Measurements from ENCODE around the gene GNG2. TPM values are rescaled to one million over a fixed set of nuclear protein-coding genes. Genes with fewer than 3 reads are reported as not detected.

The GNG2 gene
- total RNA-seq, 4 donors from 2014 or later = 7.5 to 32.8 (median 14.2) TPM

GRCh38 chr14:51950007-51950406 is 89.6 kb downstream of the GNG2 start:
- H3K27ac ChIP-seq = no peak overlapping the region
- intact Hi-C loops (cut with DNase I; ENCODE audit: low total_unique reads) = no loop called here
- H3K36me3 ChIP-seq = no peaks in the 10 kb centered on the region
- H3K27me3 ChIP-seq = no peaks in the 10 kb centered on the region
- TF ChIP-seq CTCF (IDR thresholded peaks at IDR 0.05) = no peak
- TF ChIP-seq EP300 (IDR thresholded peaks at IDR 0.05; ENCODE audit: low read depth) = no peak
- no peak for TF ChIP-seq POLR2A (IDR thresholded peaks at IDR 0.05)
- no peak for TF ChIP-seq POLR2AphosphoS5 (IDR thresholded peaks at IDR 0.05)
- no peak overlapping the region for H3K4me3 ChIP-seq
- WGBS, 2 donors (ENCODE audit: low coverage in 1 of 2) = 73% methylated on average over 2 of the region's 2 CpGs; no CpG with 5 or more reads in 1 of the 2 donors
- no peak for DNase-seq
- no peaks in the 10 kb centered on the region for H3K4me1 ChIP-seq
- H3K9me3 ChIP-seq = no peaks in the 10 kb centered on the region
- in situ Hi-C loops (cut with MboI; ENCODE audit: low pct_ligation_motif_present in 1 of 4, low pct_unique_long_range_greater_than_20kb in 1 of 4, low sequenced_read_pairs in 3 of 4) = loop anchor here (25.0 kb wide), 3 partner anchors 138 to 663 kb away; partner anchors contain the start of gene FRMD6 (in 1 of the 4)

- intact Hi-C loops (cut with DNase I; ENCODE audit: low total_unique reads) = no loop called here
- no peaks in the 10 kb centered on the region for H3K36me3 ChIP-seq
- no peak overlapping the region for H3K4me3 ChIP-seq
- WGBS, 2 donors (ENCODE audit: low coverage in 1 of 2) = 33 to 36% methylated on average over 2 to 3 of the region's 3 CpGs
- in situ Hi-C loops (cut with MboI; ENCODE audit: low pct_ligation_motif_present in 1 of 4, low pct_unique_long_range_greater_than_20kb in 1 of 4, low sequenced_read_pairs in 3 of 4) = loop anchor here (25.0 kb wide), 3 partner anchors 139 to 664 kb away; partner anchors contain the start of gene FRMD6 (in 1 of the 4)
- no peaks in the 10 kb centered on the region for H3K27me3 ChIP-seq
- no peak overlapping the region for H3K27ac ChIP-seq
- TF ChIP-seq CTCF (IDR thresholded peaks at IDR 0.05) = no peak
- no peak for TF ChIP-seq EP300 (IDR thresholded peaks at IDR 0.05; ENCODE audit: low read depth)
- TF ChIP-seq POLR2AphosphoS5 (IDR thresholded peaks at IDR 0.05) = no peak
- TF ChIP-seq POLR2A (IDR thresholded peaks at IDR 0.05) = no peak
- no peak for DNase-seq
- no peaks in the 10 kb centered on the region for H3K4me1 ChIP-seq
- no peaks in the 10 kb centered on the region for H3K9me3 ChIP-seq
Measured at GRCh38 chr14:51951656-51952055, 91.2 kb downstream of the GNG2 start.

GRCh38 chr14:51954031-51954430 is 93.6 kb downstream of the GNG2 start:
- intact Hi-C loops (cut with DNase I; ENCODE audit: low total_unique reads) = no loop called here
- WGBS, 2 donors (ENCODE audit: low coverage in 1 of 2) = 83 to 100% methylated on average over 2 of the region's 2 CpGs
- in situ Hi-C loops (cut with MboI; ENCODE audit: low pct_ligation_motif_present in 1 of 4, low pct_unique_long_range_greater_than_20kb in 1 of 4, low sequenced_read_pairs in 3 of 4) = loop anchor here (25.0 kb wide), 3 partner anchors 142 to 667 kb away; partner anchors contain the start of gene FRMD6 (in 1 of the 4)

GRCh38 chr14:51954657-51955056 is 94.2 kb downstream of the GNG2 start:
- Histone ChIP-seq H3K27me3 (no peaks in the 10 kb centered on the region), H3K36me3 (no peaks in the 10 kb centered on the region), H3K4me1 (no peaks in the 10 kb centered on the region), H3K27ac (no peak overlapping the region), H3K9me3 (peaks cover 0 to 5% of the 10 kb centered on the region in 2 donors), H3K4me3 (no peak overlapping the region)
- TF ChIP-seq CTCF (IDR thresholded peaks at IDR 0.05) (no peak), POLR2AphosphoS5 (IDR thresholded peaks at IDR 0.05) (no peak), POLR2A (IDR thresholded peaks at IDR 0.05) (no peak), EP300 (IDR thresholded peaks at IDR 0.05; ENCODE audit: low read depth) (no peak)
- DNase-seq = no peak
- 100% methylated on average over 1 to 3 of the region's 3 CpGs for WGBS, 2 donors (ENCODE audit: low coverage in 1 of 2)
- in situ Hi-C loops (cut with MboI; ENCODE audit: low pct_ligation_motif_present in 1 of 4, low pct_unique_long_range_greater_than_20kb in 1 of 4, low sequenced_read_pairs in 3 of 4) = loop anchor here (25.0 kb wide), 3 partner anchors 142 to 667 kb away; partner anchors contain the start of gene FRMD6 (in 1 of the 4)
- intact Hi-C loops (cut with DNase I; ENCODE audit: low total_unique reads) = no loop called here

More at GRCh38 chr14:51954031-51954430, 93.6 kb downstream of the GNG2 start:
- H3K9me3 ChIP-seq = no peaks in the 10 kb centered on the region
- no peak overlapping the region for H3K4me3 ChIP-seq
- no peak for DNase-seq
- TF ChIP-seq POLR2A (IDR thresholded peaks at IDR 0.05) (no peak), CTCF (IDR thresholded peaks at IDR 0.05) (no peak), EP300 (IDR thresholded peaks at IDR 0.05; ENCODE audit: low read depth) (no peak), POLR2AphosphoS5 (IDR thresholded peaks at IDR 0.05) (no peak)
- no peaks in the 10 kb centered on the region for H3K36me3 ChIP-seq
- H3K4me1 ChIP-seq = no peaks in the 10 kb centered on the region
- H3K27me3 ChIP-seq = no peaks in the 10 kb centered on the region
- H3K27ac ChIP-seq = no peak overlapping the region

Data from transverse colon (tissue), 4 donors.